Hepatic stellate cell (primary cell): ENCODE results near the gene OSBPL6.

Source experiments
- DNase-seq: peaks from one replicate; pipeline ENCODE4 v3.0.0; 2011; ENCODE audit warnings: low spot score

Gene OSBPL6

GRCh38 chr2:178241844-178242551 lies 47.7 kb downstream of the OSBPL6 start:
- peak; percentile 39 for DNase-seq

- DNase-seq: no peak
These were observed 48.2 kb downstream of the OSBPL6 start for GRCh38 chr2:178242552-178242883.

- no peak for DNase-seq
These were observed 49.6 kb downstream of the OSBPL6 start for GRCh38 chr2:178243961-178244360.

- DNase-seq: no peak
These were observed 50.5 kb downstream of the OSBPL6 start for GRCh38 chr2:178244777-178245176.

- DNase-seq: no peak
These were observed 52.4 kb downstream of the OSBPL6 start for GRCh38 chr2:178246696-178247095.

GRCh38 chr2:178247250-178247649 lies 52.9 kb downstream of the OSBPL6 start:
- DNase-seq: no peak

GRCh38 chr2:178250429-178250828 lies 56.1 kb downstream of the OSBPL6 start:
- no peak for DNase-seq

- DNase-seq: no peak
These were observed 57.0 kb downstream of the OSBPL6 start for GRCh38 chr2:178251151-178251955.

GRCh38 chr2:178256382-178257042 lies 62.2 kb downstream of the OSBPL6 start:
- no peak for DNase-seq

GRCh38 chr2:178257127-178257526 lies 62.8 kb downstream of the OSBPL6 start:
- DNase-seq: no peak

GRCh38 chr2:178258916-178259315 lies 64.6 kb downstream of the OSBPL6 start:
- no peak for DNase-seq

GRCh38 chr2:178263159-178263860 lies 69.0 kb downstream of the OSBPL6 start:
- no peak for DNase-seq

- DNase-seq: no peak
These were observed 69.9 kb downstream of the OSBPL6 start for GRCh38 chr2:178264211-178264610.

GRCh38 chr2:178265851-178266250 lies 71.5 kb downstream of the OSBPL6 start:
- DNase-seq: no peak

- DNase-seq: no peak
These were observed 72.1 kb downstream of the OSBPL6 start for GRCh38 chr2:178266445-178266844.

- no peak for DNase-seq
These were observed 73.3 kb downstream of the OSBPL6 start for GRCh38 chr2:178267660-178268059.

GRCh38 chr2:178268435-178268834 lies 74.1 kb downstream of the OSBPL6 start:
- DNase-seq: no peak

GRCh38 chr2:178269438-178270224 lies 75.3 kb downstream of the OSBPL6 start:
- DNase-seq: no peak

- DNase-seq: no peak
These were observed 76.0 kb downstream of the OSBPL6 start for GRCh38 chr2:178270338-178270737.

GRCh38 chr2:178271094-178271493 lies 76.8 kb downstream of the OSBPL6 start:
- no peak for DNase-seq

GRCh38 chr2:178271629-178272333 lies 77.5 kb downstream of the OSBPL6 start:
- DNase-seq: no peak
